GM19193 (cell line): Measurements from ENCODE around the gene ENDOU.

Experiments
- POLR2A ChIP-seq: IDR thresholded peaks from 4 replicates; pipeline ENCODE4 v1.6.1; 2011; ENCODE audit not compliant: insufficient read depth, insufficient read length; ENCODE audit errors: extremely low read depth

The ENDOU gene

GRCh38 chr12:47725091-47725772 is at the start of gene ENDOU:
ENDOU (minus strand) TSS chr12:47725490; CDS start chr12:47725413, 77 bp downstream.
- no peak for TF ChIP-seq POLR2A

GRCh38 chr12:47774663-47775062 is 49.4 kb upstream of the ENDOU start:
- no peak for TF ChIP-seq POLR2A

GRCh38 chr12:47773858-47774580 is 48.7 kb upstream of the ENDOU start:
- no peak for TF ChIP-seq POLR2A

GRCh38 chr12:47773062-47773857 is 48.0 kb upstream of the ENDOU start, which contains the start of gene SLC48A1:
SLC48A1 (plus strand) TSS chr12:47773238; CDS start chr12:47773305, 67 bp downstream.
- peak; percentile 46 for TF ChIP-seq POLR2A

- no peak for TF ChIP-seq POLR2A
Observed at GRCh38 chr12:47772738-47773061, 47.4 kb upstream of the ENDOU start.

- TF ChIP-seq POLR2A, result no peak
Observed at GRCh38 chr12:47772094-47772660, 46.9 kb upstream of the ENDOU start.

- TF ChIP-seq POLR2A, result no peak
Observed at GRCh38 chr12:47771304-47771703, 46.0 kb upstream of the ENDOU start.

GRCh38 chr12:47770086-47770726 is 44.9 kb upstream of the ENDOU start:
- TF ChIP-seq POLR2A, result no peak

- TF ChIP-seq POLR2A, result no peak
Observed at GRCh38 chr12:47769234-47770085, 44.2 kb upstream of the ENDOU start.

GRCh38 chr12:47768323-47768811 is 43.1 kb upstream of the ENDOU start:
- TF ChIP-seq POLR2A, result no peak

- TF ChIP-seq POLR2A, result no peak
Observed at GRCh38 chr12:47767216-47767724, 42.0 kb upstream of the ENDOU start.

- TF ChIP-seq POLR2A, result no peak
Observed at GRCh38 chr12:47766502-47767215, 41.4 kb upstream of the ENDOU start.
